Thoracic aorta (tissue), 2 donors: ENCODE measurements around the gene RNF149. TPM values are rescaled to one million over a fixed set of nuclear protein-coding genes. Genes with fewer than 3 reads are reported as not detected.

Source experiments
- ATAC-seq: fragments of 150-250 bp; one replicate; pipeline ENCODE4 v1.8.0; 2017; ENCODE audit warnings: low read depth; ENCODE audit not compliant: insufficient number of reproducible peaks, low FRiP score
- DNase-seq: peaks from one replicate; pipeline ENCODE4 v3.0.0-alpha.2; 2020; ENCODE audit warnings: low spot score
- H3K27ac ChIP-seq, 2 donors: fragments of 200-600 bp; sonication (generic); 1 replicate in 1 of 2; 2 replicates in 1 of 2; pipeline ENCODE4 v1.5.1; 2016; ENCODE audit warnings: mild to moderate bottlenecking in 2 of 2, moderate library complexity in 2 of 2
- H3K27me3 ChIP-seq: fragments of 200-600 bp; sonication (generic); replicated peaks from 2 replicates; pipeline ENCODE4 v1.6.0; 2016; ENCODE audit warnings: mild to moderate bottlenecking; ENCODE audit not compliant: insufficient read depth
- H3K36me3 ChIP-seq: fragments of 200-600 bp; sonication (generic); one replicate; pipeline ENCODE4 v1.5.1; 2016
- H3K4me1 ChIP-seq, 2 donors: fragments of 200-600 bp; sonication (generic); 1 replicate in 1 of 2; 2 replicates in 1 of 2; pipeline versions ENCODE4 v1.5.1 to v1.6.0; 2016; ENCODE audit warnings: low read depth in 2 of 2, mild to moderate bottlenecking in 1 of 2; ENCODE audit not compliant: control insufficient read depth in 1 of 2
- H3K4me3 ChIP-seq: fragments of 200-600 bp; sonication (generic); 2 replicates; pipeline ENCODE4 v1.5.1; 2016; ENCODE audit warnings: mild to moderate bottlenecking
- H3K9me3 ChIP-seq: fragments of 200-600 bp; sonication (generic); 2 replicates; pipeline ENCODE4 v1.5.1; 2016
- CTCF ChIP-seq: fragments of 200-600 bp; sonication (generic); IDR thresholded peaks from one replicate; pipeline ENCODE4 v1.5.1; 2019; ENCODE audit warnings: antibody characterized with exemption
- total RNA-seq, 2 donors: library from RNA; depleted of rRNA; stranded (reverse); fragments of >200 nt; gene quantifications; one replicate each; pipeline versions ENCODE4 v1.1.0 to v1.2.3, GENCODE V29; 2016

The RNF149 gene
- total RNA-seq, result 100 to 1,000 TPM; 106 to 152 TPM

GRCh38 chr2:101308432-101309210 lies at the start of gene RNF149:
TSS of gene RNF149 (minus strand) at chr2:101308701. CDS start at chr2:101308588, 113 bp downstream.
- H3K27ac ChIP-seq, result peak within 1 kb of the TSS; percentile 80 to 85
- H3K36me3 ChIP-seq, result no peaks in the 10 kb centered on the region
- H3K4me3 ChIP-seq, result peak within 1 kb of the TSS; percentile 92
- ATAC-seq (peak; percentile 84), DNase-seq (peak; percentile 46)
- H3K4me1 ChIP-seq, result peaks cover 18 to 36% of the 10 kb centered on the region in 2 donors
- H3K9me3 ChIP-seq, result no peaks in the 10 kb centered on the region
- TF ChIP-seq CTCF, result no peak
- no peaks in the 10 kb centered on the region for H3K27me3 ChIP-seq

GRCh38 chr2:101357376-101357775 lies 48.9 kb upstream of the RNF149 start:
- Histone ChIP-seq H3K27me3 (no peaks in the 10 kb centered on the region), H3K4me3 (no peak overlapping the region), H3K4me1 (no peaks in the 10 kb centered on the region), H3K9me3 (no peaks in the 10 kb centered on the region), H3K36me3 (no peaks in the 10 kb centered on the region), H3K27ac (no peak overlapping the region)
- ATAC-seq (no peak), DNase-seq (no peak)
- TF ChIP-seq CTCF, result no peak

GRCh38 chr2:101356521-101356920 lies 48.0 kb upstream of the RNF149 start:
- Histone ChIP-seq H3K4me3 (no peak overlapping the region), H3K4me1 (no peaks in the 10 kb centered on the region), H3K36me3 (no peaks in the 10 kb centered on the region), H3K9me3 (no peaks in the 10 kb centered on the region), H3K27ac (no peak overlapping the region), H3K27me3 (no peaks in the 10 kb centered on the region)
- no peak for TF ChIP-seq CTCF
- DNase-seq (no peak), ATAC-seq (no peak)

- Histone ChIP-seq H3K27ac (no peak overlapping the region), H3K36me3 (no peaks in the 10 kb centered on the region), H3K27me3 (no peaks in the 10 kb centered on the region), H3K9me3 (no peaks in the 10 kb centered on the region), H3K4me3 (no peak overlapping the region), H3K4me1 (no peaks in the 10 kb centered on the region)
- TF ChIP-seq CTCF, result no peak
- DNase-seq, result no peak
- ATAC-seq, result no peak
These were observed 47.6 kb upstream of the RNF149 start for GRCh38 chr2:101356055-101356454.

GRCh38 chr2:101355401-101356054 lies 47.0 kb upstream of the RNF149 start:
- no peak overlapping the region for H3K4me3 ChIP-seq
- H3K4me1 ChIP-seq, result no peaks in the 10 kb centered on the region
- no peak overlapping the region for H3K27ac ChIP-seq
- ATAC-seq (no peak), DNase-seq (no peak)
- TF ChIP-seq CTCF, result no peak
- H3K36me3 ChIP-seq, result no peaks in the 10 kb centered on the region
- no peaks in the 10 kb centered on the region for H3K27me3 ChIP-seq
- no peaks in the 10 kb centered on the region for H3K9me3 ChIP-seq
